ENCODE measurements around the gene VPS35L. TPM values are rescaled to one million over a fixed set of nuclear protein-coding genes. Genes with fewer than 3 reads are reported as not detected.

VPS35L gene
- total and polyA plus RNA-seq, 7 experiments from 2014 or later: 38.6 to 52.0 (median 46.6) TPM

GRCh38 chr16:19698480-19699465 lies 143.3 kb downstream of the VPS35L start:
- ChIA-PET POLR2A (interaction anchor here (0.7 to 2.7 kb wide), 2 partner anchors 8 to 19 kb away, joined by 3 to 8 read pairs; partner anchors contain the start of genes IQCK and KNOP1), CTCF (no interaction called here)
- H3K27ac ChIP-seq (ENCODE audit: low read depth, low read length): peak overlapping the region; percentile 46
- peaks cover 0 to 29% (median 0%) of the 10 kb centered on the region in 3 experiments for H3K36me3 ChIP-seq (ENCODE audit: control insufficient read depth in 2 of 3, insufficient read depth in 3 of 3, low read length in 3 of 3)
- H3K9me3 ChIP-seq (ENCODE audit: control insufficient read depth in 2 of 3, low read length in 3 of 3): no peaks in the 10 kb centered on the region
- H3K4me1 ChIP-seq (ENCODE audit: control insufficient read depth in 2 of 2, insufficient read depth in 2 of 2, low read length in 2 of 2): peaks cover 34 to 50% of the 10 kb centered on the region in 2 donors
- no peaks in the 10 kb centered on the region for H3K27me3 ChIP-seq (ENCODE audit: control insufficient read depth in 2 of 2, insufficient read depth in 2 of 2, low read length in 2 of 2)
- H3K4me3 Mint-ChIP-seq: peak overlapping the region in 9 of 10 donors; percentile 52 to 83 (median 76)
- peaks cover 0 to 1% (median 0%) of the 10 kb centered on the region in 11 donors for H3K9me3 Mint-ChIP-seq
- H3K36me3 Mint-ChIP-seq: peaks cover 0 to 53% (median 33%) of the 10 kb centered on the region in 5 donors
- peaks cover 30 to 74% (median 63%) of the 10 kb centered on the region in 7 donors for H3K4me1 Mint-ChIP-seq
- DNase-seq (no peak), ATAC-seq (no peak)
- H3K4me3 ChIP-seq (ENCODE audit: low read length): no peak overlapping the region
- intact Hi-C loops (cut with micrococcal nuclease): no loop called here
- peak overlapping the region; percentile 54 to 97 (median 94) for H3K27ac Mint-ChIP-seq
- H3K27me3 Mint-ChIP-seq: no peaks in the 10 kb centered on the region

DNA sequence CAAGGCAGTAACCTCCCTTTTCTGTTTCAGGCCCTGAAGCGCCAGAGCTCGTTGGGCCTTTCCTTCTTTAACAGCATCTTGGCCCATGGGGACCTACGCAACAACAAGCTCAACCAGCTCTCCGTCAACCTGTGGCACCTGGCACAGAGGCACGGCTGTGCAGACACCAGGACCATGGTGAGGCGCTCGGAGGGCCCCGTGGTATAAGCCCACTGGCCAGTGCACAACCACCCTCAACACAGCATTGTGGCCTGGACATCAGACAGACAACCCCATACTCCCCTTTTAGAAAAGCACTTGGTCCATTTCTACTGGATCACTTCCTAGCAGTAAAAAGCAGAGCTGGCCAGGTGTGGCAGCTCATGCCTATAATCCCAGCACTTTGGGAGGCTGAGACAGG lies 144.0 kb downstream of the VPS35L start:
- ATAC-seq (no peak), DNase-seq (no peak)
- Histone ChIP-seq H3K4me3 (ENCODE audit: low read length) (no peak overlapping the region), H3K9me3 (ENCODE audit: control insufficient read depth in 2 of 3, low read length in 3 of 3) (no peaks in the 10 kb centered on the region), H3K27me3 (ENCODE audit: control insufficient read depth in 2 of 2, insufficient read depth in 2 of 2, low read length in 2 of 2) (no peaks in the 10 kb centered on the region), H3K4me1 (ENCODE audit: control insufficient read depth in 2 of 2, insufficient read depth in 2 of 2, low read length in 2 of 2) (peaks cover 34 to 46% of the 10 kb centered on the region in 2 donors), H3K27ac (ENCODE audit: low read depth, low read length) (no peak overlapping the region), H3K36me3 (ENCODE audit: control insufficient read depth in 2 of 3, insufficient read depth in 3 of 3, low read length in 3 of 3) (peaks cover 0 to 35% (median 0%) of the 10 kb centered on the region in 3 experiments)
- ChIA-PET CTCF (no interaction called here), POLR2A (interaction anchor here (0.7 to 2.7 kb wide), 2 partner anchors 7 to 18 kb away, joined by 3 to 8 read pairs; partner anchors contain the start of genes IQCK and KNOP1)
- intact Hi-C loops (cut with micrococcal nuclease): no loop called here
- H3K27ac Mint-ChIP-seq: peak overlapping the region in 8 of 9 donors; percentile 42 to 97 (median 94)
- H3K4me1 Mint-ChIP-seq: peaks cover 30 to 67% (median 56%) of the 10 kb centered on the region in 7 donors
- H3K27me3 Mint-ChIP-seq: no peaks in the 10 kb centered on the region
- H3K4me3 Mint-ChIP-seq: peak overlapping the region in 2 of 10 donors; percentile 14 to 82
- H3K9me3 Mint-ChIP-seq: peaks cover 0 to 1% (median 0%) of the 10 kb centered on the region in 11 donors
- peaks cover 0 to 55% (median 34%) of the 10 kb centered on the region in 5 donors for H3K36me3 Mint-ChIP-seq

DNA sequence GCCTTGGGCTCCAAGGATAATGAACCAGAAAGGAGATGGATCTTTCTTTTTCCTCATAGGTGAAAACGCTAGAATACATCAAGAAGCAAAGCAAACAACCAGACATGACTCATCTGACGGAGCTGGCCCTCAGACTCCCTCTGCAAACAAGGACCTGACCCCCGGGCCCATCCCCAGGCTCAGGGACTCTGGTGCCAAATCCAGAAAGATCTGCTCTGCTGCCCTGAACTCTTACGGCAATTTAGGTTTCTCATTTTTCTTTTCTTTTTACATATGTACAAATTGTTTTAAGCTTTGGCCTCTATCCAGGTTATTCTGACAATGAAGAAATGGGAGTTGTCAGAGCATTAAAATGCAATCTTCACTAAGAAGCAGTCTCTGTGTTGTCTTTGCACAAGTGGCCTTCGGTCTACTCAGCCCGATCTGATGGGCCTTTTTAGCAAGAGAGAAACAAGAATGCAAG lies 144.8 kb downstream of the VPS35L start:
- H3K27me3 ChIP-seq (ENCODE audit: control insufficient read depth in 2 of 2, insufficient read depth in 2 of 2, low read length in 2 of 2): no peaks in the 10 kb centered on the region
- DNase-seq (no peak), ATAC-seq (no peak)
- Mint-ChIP-seq H3K27me3 (no peaks in the 10 kb centered on the region), H3K4me3 (peak overlapping the region in 3 of 10 donors; percentile 6 to 34 (median 19)), H3K9me3 (peaks cover 0 to 1% (median 0%) of the 10 kb centered on the region in 11 donors), H3K4me1 (peaks cover 27 to 60% (median 49%) of the 10 kb centered on the region in 7 donors), H3K27ac (peak overlapping the region in 8 of 9 donors; percentile 57 to 97 (median 80)), H3K36me3 (peaks cover 0 to 64% (median 32%) of the 10 kb centered on the region in 5 donors)
- intact Hi-C loops (cut with micrococcal nuclease): no loop called here
- no peak overlapping the region for H3K4me3 ChIP-seq (ENCODE audit: low read length)
- no peak overlapping the region for H3K27ac ChIP-seq (ENCODE audit: low read depth, low read length)
- CTCF ChIA-PET: no interaction called here
- H3K9me3 ChIP-seq (ENCODE audit: control insufficient read depth in 2 of 3, low read length in 3 of 3): no peaks in the 10 kb centered on the region
- POLR2A ChIA-PET: interaction anchor here (2.7 kb wide), 1 partner anchor 17 kb away, joined by 8 read pairs; the partner anchor contains the start of genes IQCK and KNOP1
- H3K4me1 ChIP-seq (ENCODE audit: control insufficient read depth in 2 of 2, insufficient read depth in 2 of 2, low read length in 2 of 2): peaks cover 34 to 40% of the 10 kb centered on the region in 2 donors
- peaks cover 0 to 44% (median 0%) of the 10 kb centered on the region in 3 experiments for H3K36me3 ChIP-seq (ENCODE audit: control insufficient read depth in 2 of 3, insufficient read depth in 3 of 3, low read length in 3 of 3)

DNA sequence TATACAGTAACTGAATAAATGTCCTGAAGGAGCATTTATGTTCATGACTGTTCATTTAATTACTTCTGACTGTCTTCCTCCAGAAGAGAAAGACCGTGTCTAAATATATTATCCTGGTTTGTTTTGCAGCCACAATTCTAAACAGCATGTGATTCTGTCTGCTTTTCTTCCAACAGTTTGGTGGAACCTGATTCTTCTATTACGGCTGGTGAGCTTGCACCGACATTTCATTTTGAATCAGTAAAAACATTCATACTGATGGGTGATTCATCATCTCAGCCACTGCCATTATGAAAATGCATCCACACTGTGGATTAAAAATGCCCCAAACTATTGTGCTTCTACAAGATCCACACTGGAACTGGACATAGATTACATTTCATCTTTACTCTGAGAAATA lies 145.6 kb downstream of the VPS35L start:
- Mint-ChIP-seq H3K4me3 (no peak overlapping the region), H3K9me3 (peaks cover 0 to 1% (median 0%) of the 10 kb centered on the region in 11 donors), H3K36me3 (peaks cover 0 to 71% (median 33%) of the 10 kb centered on the region in 5 donors), H3K4me1 (peaks cover 23 to 54% (median 45%) of the 10 kb centered on the region in 7 donors), H3K27me3 (no peaks in the 10 kb centered on the region), H3K27ac (peak overlapping the region in 8 of 9 donors; percentile 30 to 97 (median 80))
- CTCF ChIA-PET: no interaction called here
- POLR2A ChIA-PET: interaction anchor here (1.1 to 2.7 kb wide), 2 partner anchors 16 to 17 kb away, joined by 3 to 8 read pairs; partner anchors contain the start of genes IQCK and KNOP1
- ATAC-seq: no peak
- Histone ChIP-seq H3K27me3 (ENCODE audit: control insufficient read depth in 2 of 2, insufficient read depth in 2 of 2, low read length in 2 of 2) (no peaks in the 10 kb centered on the region), H3K36me3 (ENCODE audit: control insufficient read depth in 2 of 3, insufficient read depth in 3 of 3, low read length in 3 of 3) (peaks cover 0 to 51% (median 0%) of the 10 kb centered on the region in 3 experiments), H3K27ac (ENCODE audit: low read depth, low read length) (no peak overlapping the region), H3K4me1 (ENCODE audit: control insufficient read depth in 2 of 2, insufficient read depth in 2 of 2, low read length in 2 of 2) (peaks cover 30 to 35% of the 10 kb centered on the region in 2 donors), H3K9me3 (ENCODE audit: control insufficient read depth in 2 of 3, low read length in 3 of 3) (no peaks in the 10 kb centered on the region), H3K4me3 (ENCODE audit: low read length) (no peak overlapping the region)
- no peak for DNase-seq
- intact Hi-C loops (cut with micrococcal nuclease): no loop called here

DNA sequence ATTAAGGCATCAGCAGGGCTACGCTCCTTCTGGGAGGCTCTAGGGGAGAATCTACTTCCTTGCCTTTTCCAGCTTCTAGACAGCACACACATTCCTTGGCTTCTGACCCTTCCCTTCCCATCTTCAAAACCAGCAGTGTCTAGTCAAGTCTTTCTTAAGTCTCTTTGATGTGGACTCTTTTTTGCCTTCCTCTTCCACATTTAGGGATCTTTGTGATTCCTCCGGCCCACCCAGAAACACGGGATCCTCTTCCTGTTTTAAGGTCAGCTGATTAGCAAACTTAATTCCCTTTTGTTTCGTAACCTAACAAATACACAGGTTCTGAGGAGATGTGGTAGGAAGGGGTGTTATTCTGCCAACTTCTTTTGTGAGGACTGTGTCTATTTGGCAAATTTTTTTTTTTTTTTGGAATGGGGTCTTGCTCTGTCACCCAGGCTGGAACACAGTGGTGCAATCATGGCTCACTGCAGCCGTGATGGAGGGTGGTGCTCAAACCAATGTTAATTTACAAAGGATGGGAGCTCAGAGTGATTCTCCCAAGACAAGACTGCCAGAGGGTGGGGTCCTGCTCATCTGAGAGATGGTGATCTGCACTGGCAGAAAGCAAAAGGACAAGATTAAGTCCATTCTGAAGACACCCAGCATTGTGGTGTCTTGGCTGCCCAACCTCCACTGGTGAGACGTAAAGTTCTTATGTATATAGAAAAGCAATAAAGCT lies 147.8 kb downstream of the VPS35L start:
- DNase-seq: no peak
- Histone ChIP-seq H3K27me3 (ENCODE audit: control insufficient read depth in 2 of 2, insufficient read depth in 2 of 2, low read length in 2 of 2) (no peaks in the 10 kb centered on the region), H3K4me1 (ENCODE audit: control insufficient read depth in 2 of 2, insufficient read depth in 2 of 2, low read length in 2 of 2) (peaks cover 7 to 12% of the 10 kb centered on the region in 2 donors), H3K9me3 (ENCODE audit: control insufficient read depth in 2 of 3, low read length in 3 of 3) (no peaks in the 10 kb centered on the region), H3K36me3 (ENCODE audit: control insufficient read depth in 2 of 3, insufficient read depth in 3 of 3, low read length in 3 of 3) (peaks cover 0 to 73% (median 0%) of the 10 kb centered on the region in 3 experiments), H3K27ac (ENCODE audit: low read depth, low read length) (no peak overlapping the region), H3K4me3 (ENCODE audit: low read length) (no peak overlapping the region)
- Mint-ChIP-seq H3K4me3 (no peak overlapping the region), H3K9me3 (peaks cover 0 to 1% (median 0%) of the 10 kb centered on the region in 11 donors), H3K27ac (peak overlapping the region in 7 of 9 donors; percentile 17 to 67 (median 52)), H3K4me1 (peaks cover 4 to 34% (median 23%) of the 10 kb centered on the region in 7 donors), H3K36me3 (peaks cover 0 to 76% (median 34%) of the 10 kb centered on the region in 5 donors), H3K27me3 (no peaks in the 10 kb centered on the region)
- intact Hi-C loops (cut with micrococcal nuclease): no loop called here
- no peak for ATAC-seq
- POLR2A ChIA-PET: no interaction called here
- CTCF ChIA-PET: no interaction called here
